ENCODE data around the gene ATL1. TPM values are rescaled to one million over a fixed set of nuclear protein-coding genes. Genes with fewer than 3 reads are reported as not detected.

The ATL1 gene
- 10 to 100 TPM; 24.7 to 93.4 TPM for total RNA-seq
- 10 to 100 TPM; 65.5 to 95.9 TPM for polyA plus RNA-seq (ENCODE audit: insufficient read length in 2 of 2)
- long read RNA-seq, donor 1, partial matches to known transcripts, result 55 of 55 reads
- long read RNA-seq, donor 1, other reads (novel, unspliced or antisense), result 0 of 55 reads
- long read RNA-seq, donor 2, result 0 reads
- long read RNA-seq, donor 3, result 0 reads
- long read RNA-seq, donor 4, result 0 reads

- H3K27me3 ChIP-seq (ENCODE audit: control insufficient read depth, insufficient read depth, low read length), result no peaks in the 10 kb centered on the region
- peak within 1 kb of the TSS; percentile 90 for H3K4me3 ChIP-seq (ENCODE audit: low read depth, low read length)
- no peaks in the 10 kb centered on the region for H3K36me3 ChIP-seq (ENCODE audit: control insufficient read depth, insufficient read depth, low read length)
- peak within 1 kb of the TSS; percentile 98 for H3K27ac ChIP-seq (ENCODE audit: low read depth, low read length)
- peak; percentile 62 to 96 (median 78) for DNase-seq (ENCODE audit: low read depth in 4 of 6, low spot score in 6 of 6)
- under 1% methylated on average over 56 of the region's 66 CpGs for WGBS (ENCODE audit: insufficient coverage)
- no peaks in the 10 kb centered on the region for H3K4me1 ChIP-seq (ENCODE audit: control insufficient read depth, insufficient read depth, low read length)
- no peaks in the 10 kb centered on the region for H3K9me3 ChIP-seq (ENCODE audit: control insufficient read depth, insufficient read depth, low read length)
These were observed at the start of gene ATL1 for GRCh38 chr14:50559990-50560930. Gene ATL1, plus strand, starts transcription at chr14:50560145. Its CDS starts 121 bp downstream, at chr14:50560266.

DNA sequence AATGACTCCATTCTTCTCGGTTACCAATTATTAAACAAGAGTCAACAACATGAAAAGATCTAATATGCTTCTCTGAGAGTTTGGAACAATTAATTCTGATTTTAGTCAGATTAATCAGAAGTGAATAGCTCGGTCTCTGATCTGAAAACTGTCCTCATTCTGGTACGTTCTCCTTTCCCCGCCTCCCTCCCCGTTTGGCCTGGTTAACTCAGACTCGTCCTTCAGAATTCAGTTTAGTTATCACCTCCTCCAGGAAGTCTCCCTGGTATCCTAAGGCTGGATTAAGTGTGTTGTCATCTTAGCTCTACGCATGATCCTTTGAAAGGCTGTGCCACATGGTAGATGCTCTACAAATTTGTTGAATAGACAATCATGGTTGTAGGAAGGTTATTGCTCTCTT, 49.8 kb upstream of the ATL1 start:
- Histone ChIP-seq H3K4me3 (ENCODE audit: low read depth, low read length) (no peak overlapping the region), H3K27ac (ENCODE audit: low read depth, low read length) (peak overlapping the region; percentile 71), H3K9me3 (ENCODE audit: control insufficient read depth, insufficient read depth, low read length) (no peaks in the 10 kb centered on the region), H3K36me3 (ENCODE audit: control insufficient read depth, insufficient read depth, low read length) (no peaks in the 10 kb centered on the region), H3K27me3 (ENCODE audit: control insufficient read depth, insufficient read depth, low read length) (no peaks in the 10 kb centered on the region), H3K4me1 (ENCODE audit: control insufficient read depth, insufficient read depth, low read length) (no peaks in the 10 kb centered on the region)
- no CpG with 5 or more reads among the region's 7 CpGs for WGBS (ENCODE audit: insufficient coverage)
- no peak for DNase-seq (ENCODE audit: low read depth in 4 of 6, low spot score in 6 of 6)

GRCh38 chr14:50512463-50512862, 47.5 kb upstream of the ATL1 start:
- peak in 1 of 6 donors; percentile 17 for DNase-seq (ENCODE audit: low read depth in 4 of 6, low spot score in 6 of 6)
- H3K9me3 ChIP-seq (ENCODE audit: control insufficient read depth, insufficient read depth, low read length), result no peaks in the 10 kb centered on the region
- no peaks in the 10 kb centered on the region for H3K27me3 ChIP-seq (ENCODE audit: control insufficient read depth, insufficient read depth, low read length)
- H3K36me3 ChIP-seq (ENCODE audit: control insufficient read depth, insufficient read depth, low read length), result no peaks in the 10 kb centered on the region
- no CpG with 5 or more reads among the region's 4 CpGs for WGBS (ENCODE audit: insufficient coverage)
- H3K4me3 ChIP-seq (ENCODE audit: low read depth, low read length), result no peak overlapping the region
- no peak overlapping the region for H3K27ac ChIP-seq (ENCODE audit: low read depth, low read length)
- no peaks in the 10 kb centered on the region for H3K4me1 ChIP-seq (ENCODE audit: control insufficient read depth, insufficient read depth, low read length)

- no peaks in the 10 kb centered on the region for H3K36me3 ChIP-seq (ENCODE audit: control insufficient read depth, insufficient read depth, low read length)
- H3K4me1 ChIP-seq (ENCODE audit: control insufficient read depth, insufficient read depth, low read length), result no peaks in the 10 kb centered on the region
- no CpG with 5 or more reads among the region's 2 CpGs for WGBS (ENCODE audit: insufficient coverage)
- H3K27ac ChIP-seq (ENCODE audit: low read depth, low read length), result no peak overlapping the region
- H3K9me3 ChIP-seq (ENCODE audit: control insufficient read depth, insufficient read depth, low read length), result no peaks in the 10 kb centered on the region
- no peak overlapping the region for H3K4me3 ChIP-seq (ENCODE audit: low read depth, low read length)
- DNase-seq (ENCODE audit: low read depth in 4 of 6, low spot score in 6 of 6), result no peak
- no peaks in the 10 kb centered on the region for H3K27me3 ChIP-seq (ENCODE audit: control insufficient read depth, insufficient read depth, low read length)
These were observed 43.9 kb upstream of the ATL1 start for GRCh38 chr14:50516091-50516490.

DNA sequence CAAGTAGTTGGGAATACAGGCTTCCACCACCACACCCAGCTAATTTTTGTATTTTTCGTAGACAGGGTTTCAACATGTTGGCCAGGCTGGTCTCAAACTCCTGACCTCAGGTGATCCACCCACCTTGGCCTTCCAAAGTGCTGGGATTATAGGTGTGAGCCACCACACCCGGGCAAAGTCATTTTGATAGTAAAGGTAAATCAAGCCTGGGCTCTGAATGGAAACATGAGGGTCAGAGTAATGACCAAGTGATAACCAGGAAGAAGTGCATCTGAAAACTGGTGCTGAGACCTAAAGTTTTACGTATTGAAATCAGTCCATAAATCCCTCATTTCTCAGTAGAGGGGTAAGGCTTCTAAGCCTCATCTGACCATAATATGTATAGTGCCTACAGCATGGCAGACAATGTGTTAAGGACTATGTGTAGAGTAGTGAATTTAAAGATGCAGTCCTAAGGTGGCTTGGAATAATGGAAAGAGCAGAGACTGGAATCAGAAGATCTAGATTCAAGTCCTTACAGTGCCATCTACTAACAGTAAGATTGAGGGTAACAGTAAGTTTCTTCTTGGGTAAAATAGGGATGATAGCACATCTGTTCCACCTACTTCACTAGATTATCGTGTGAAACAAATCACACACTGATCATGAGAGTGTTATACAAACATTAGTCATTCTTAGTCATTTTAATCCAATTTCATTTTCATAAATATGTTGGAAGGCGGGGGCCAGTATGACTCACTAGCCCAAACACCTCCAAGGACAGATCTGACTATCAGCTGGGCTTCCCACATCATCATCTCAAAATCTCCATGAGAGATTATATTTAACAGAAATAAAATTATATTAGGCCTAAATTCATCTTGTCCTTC, 38.8 kb upstream of the ATL1 start:
- no peak for DNase-seq (ENCODE audit: low read depth in 4 of 6, low spot score in 6 of 6)
- no peaks in the 10 kb centered on the region for H3K9me3 ChIP-seq (ENCODE audit: control insufficient read depth, insufficient read depth, low read length)
- WGBS (ENCODE audit: insufficient coverage), result 100% methylated on average over 1 of the region's 5 CpGs
- no peaks in the 10 kb centered on the region for H3K4me1 ChIP-seq (ENCODE audit: control insufficient read depth, insufficient read depth, low read length)
- H3K27me3 ChIP-seq (ENCODE audit: control insufficient read depth, insufficient read depth, low read length), result no peaks in the 10 kb centered on the region
- H3K4me3 ChIP-seq (ENCODE audit: low read depth, low read length), result no peak overlapping the region
- no peaks in the 10 kb centered on the region for H3K36me3 ChIP-seq (ENCODE audit: control insufficient read depth, insufficient read depth, low read length)
- no peak overlapping the region for H3K27ac ChIP-seq (ENCODE audit: low read depth, low read length)

- H3K9me3 ChIP-seq (ENCODE audit: control insufficient read depth, insufficient read depth, low read length), result no peaks in the 10 kb centered on the region
- H3K27me3 ChIP-seq (ENCODE audit: control insufficient read depth, insufficient read depth, low read length), result no peaks in the 10 kb centered on the region
- no peak overlapping the region for H3K4me3 ChIP-seq (ENCODE audit: low read depth, low read length)
- H3K36me3 ChIP-seq (ENCODE audit: control insufficient read depth, insufficient read depth, low read length), result no peaks in the 10 kb centered on the region
- no peak for DNase-seq (ENCODE audit: low read depth in 4 of 6, low spot score in 6 of 6)
- WGBS (ENCODE audit: insufficient coverage), result 80% methylated on average over 1 of the region's 1 CpG
- H3K4me1 ChIP-seq (ENCODE audit: control insufficient read depth, insufficient read depth, low read length), result no peaks in the 10 kb centered on the region
- H3K27ac ChIP-seq (ENCODE audit: low read depth, low read length), result no peak overlapping the region
These were observed 38.0 kb upstream of the ATL1 start for GRCh38 chr14:50521912-50522341.

DNA sequence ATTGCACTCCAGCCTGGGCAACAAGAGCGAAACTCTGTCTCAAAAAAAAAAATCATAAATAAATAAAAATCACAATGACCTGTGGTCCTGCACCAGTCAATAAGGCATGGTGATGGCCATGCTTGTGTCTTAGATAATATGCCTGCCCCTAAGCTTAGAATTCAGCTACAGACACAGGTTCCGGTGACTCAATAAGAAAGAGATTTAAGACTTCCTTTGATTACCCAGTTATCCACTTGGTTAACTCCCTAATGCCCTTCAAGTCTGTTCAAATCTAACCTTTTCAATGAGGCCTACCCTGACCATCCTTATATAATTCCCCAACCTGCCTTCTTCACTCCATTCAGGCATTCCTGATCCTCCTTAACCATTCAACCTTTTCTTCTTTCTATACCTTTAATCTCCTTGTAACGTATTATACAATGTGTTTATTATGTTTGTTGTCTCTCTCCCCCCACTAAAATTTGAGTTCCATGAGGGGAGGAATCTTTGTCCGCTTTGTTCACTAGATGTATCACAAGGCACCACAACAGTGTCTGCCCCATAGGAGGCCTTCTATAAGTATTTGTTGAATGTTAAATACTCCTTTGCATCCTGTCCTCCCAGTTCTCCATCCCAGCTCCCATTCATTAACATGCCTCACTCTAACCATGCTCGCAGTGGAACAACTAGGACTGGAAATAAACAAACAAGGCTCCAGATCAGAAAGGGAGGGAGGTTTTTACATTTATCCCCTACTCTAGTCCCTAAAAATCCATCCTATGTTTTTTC, 36.5 kb upstream of the ATL1 start:
- no peak for DNase-seq (ENCODE audit: low read depth in 4 of 6, low spot score in 6 of 6)
- Histone ChIP-seq H3K4me3 (ENCODE audit: low read depth, low read length) (no peak overlapping the region), H3K36me3 (ENCODE audit: control insufficient read depth, insufficient read depth, low read length) (no peaks in the 10 kb centered on the region), H3K27me3 (ENCODE audit: control insufficient read depth, insufficient read depth, low read length) (no peaks in the 10 kb centered on the region), H3K4me1 (ENCODE audit: control insufficient read depth, insufficient read depth, low read length) (peaks cover 2% of the 10 kb centered on the region), H3K9me3 (ENCODE audit: control insufficient read depth, insufficient read depth, low read length) (no peaks in the 10 kb centered on the region), H3K27ac (ENCODE audit: low read depth, low read length) (no peak overlapping the region)
- 60% methylated on average over 1 of the region's 5 CpGs for WGBS (ENCODE audit: insufficient coverage)

GRCh38 chr14:50524060-50524459, 35.9 kb upstream of the ATL1 start:
- no CpG with 5 or more reads among the region's 2 CpGs for WGBS (ENCODE audit: insufficient coverage)
- Histone ChIP-seq H3K4me3 (ENCODE audit: low read depth, low read length) (no peak overlapping the region), H3K27ac (ENCODE audit: low read depth, low read length) (no peak overlapping the region), H3K4me1 (ENCODE audit: control insufficient read depth, insufficient read depth, low read length) (peaks cover 4% of the 10 kb centered on the region), H3K27me3 (ENCODE audit: control insufficient read depth, insufficient read depth, low read length) (no peaks in the 10 kb centered on the region), H3K36me3 (ENCODE audit: control insufficient read depth, insufficient read depth, low read length) (no peaks in the 10 kb centered on the region), H3K9me3 (ENCODE audit: control insufficient read depth, insufficient read depth, low read length) (no peaks in the 10 kb centered on the region)
- DNase-seq (ENCODE audit: low read depth in 4 of 6, low spot score in 6 of 6), result no peak

All from spinal cord (tissue), 10 donors.